Common myeloid progenitor, CD34-positive (primary cell): ENCODE measurements around the gene GRIK4.
A peak's percentile ranks its signal among the peaks of the same experiment; 100 is the strongest.

Source experiments
- CTCF ChIA-PET: fragments of 350-600 bp; sonication (Branson Sonifier 250); formaldehyde crosslinking; loops from one replicate; lab custom pipeline; 2021; ENCODE audit warnings: antibody characterized with exemption; lab: Charles Lee
- POLR2A ChIA-PET: fragments of 350-600 bp; sonication (Branson Sonifier 250); formaldehyde crosslinking; loops from one replicate; lab custom pipeline; 2021; ENCODE audit warnings: antibody characterized with exemption; lab: Charles Lee
- DNase-seq, 3 donors: peaks; one replicate each; pipeline versions ENCODE4 v3.0.0 to v3.0.0-alpha.2; 2013
- H3K27ac ChIP-seq, 2 experiments: 1 replicate in 1 of 2; 2 replicates in 1 of 2; pipeline ENCODE4 v1.7.0; 2013; ENCODE audit warnings: inconsistent platforms in 2 of 2, low read length in 2 of 2, mild to moderate bottlenecking in 2 of 2, low read depth in 1 of 2, moderate library complexity in 1 of 2; ENCODE audit not compliant: severe bottlenecking in 2 of 2, insufficient read depth in 1 of 2, poor library complexity in 1 of 2
- H3K27me3 ChIP-seq, 5 experiments: replicated peaks in 2 of 5; 1 replicate in 3 of 5; 2 replicates in 2 of 5; pipeline versions ENCODE4 v1.6.1 to v1.7.0; 2013; ENCODE audit warnings: low read length in 4 of 5, mild to moderate bottlenecking in 2 of 5, moderate library complexity in 2 of 5, inconsistent platforms in 1 of 5; ENCODE audit not compliant: insufficient read depth in 5 of 5, control insufficient read depth in 4 of 5
- H3K36me3 ChIP-seq, 4 experiments: 1 replicate in 2 of 4; 2 replicates in 2 of 4; pipeline versions ENCODE4 v1.6.1 to v1.7.0; 2013; ENCODE audit warnings: low read length in 3 of 4, control low read depth in 1 of 4, mild to moderate bottlenecking in 1 of 4; ENCODE audit not compliant: control insufficient read depth in 4 of 4, insufficient read depth in 4 of 4
- H3K4me1 ChIP-seq, 4 experiments: 1 replicate in 3 of 4; 2 replicates in 1 of 4; pipeline versions ENCODE4 v1.6.1 to v1.7.1; 2013; ENCODE audit warnings: low read length in 3 of 4, mild to moderate bottlenecking in 3 of 4, control low read depth in 1 of 4, inconsistent platforms in 1 of 4, moderate library complexity in 1 of 4; ENCODE audit not compliant: control insufficient read depth in 4 of 4, insufficient read depth in 4 of 4; ENCODE audit errors: control extremely low read depth in 1 of 4
- H3K4me3 ChIP-seq, 7 experiments: 1 replicate in 4 of 7; 2 replicates in 3 of 7; pipeline versions ENCODE4 v1.5.1 to v1.7.0; 2013; ENCODE audit warnings: mild to moderate bottlenecking in 7 of 7, low read length in 6 of 7, moderate library complexity in 6 of 7, inconsistent platforms in 2 of 7, low read depth in 2 of 7, control low read depth in 1 of 7; ENCODE audit not compliant: insufficient read depth in 4 of 7, control insufficient read depth in 1 of 7; ENCODE audit errors: extremely low read depth in 1 of 7
- H3K9me3 ChIP-seq, 5 experiments: 1 replicate in 4 of 5; 2 replicates in 1 of 5; pipeline versions ENCODE4 v1.6.1 to v1.7.1; 2013; ENCODE audit warnings: low read length in 4 of 5, mild to moderate bottlenecking in 2 of 5, inconsistent platforms in 1 of 5, low read depth in 1 of 5, moderate library complexity in 1 of 5; ENCODE audit not compliant: control insufficient read depth in 4 of 5, insufficient read depth in 2 of 5; ENCODE audit errors: control extremely low read depth in 1 of 5
- WGBS: methylation state at CpG from one replicate; pipeline ENCODE4 v1.1.5; 2013; ENCODE audit not compliant: insufficient coverage; 5-methylcytosine and 5-hydroxymethylcytosine counted together

The GRIK4 gene

DNA sequence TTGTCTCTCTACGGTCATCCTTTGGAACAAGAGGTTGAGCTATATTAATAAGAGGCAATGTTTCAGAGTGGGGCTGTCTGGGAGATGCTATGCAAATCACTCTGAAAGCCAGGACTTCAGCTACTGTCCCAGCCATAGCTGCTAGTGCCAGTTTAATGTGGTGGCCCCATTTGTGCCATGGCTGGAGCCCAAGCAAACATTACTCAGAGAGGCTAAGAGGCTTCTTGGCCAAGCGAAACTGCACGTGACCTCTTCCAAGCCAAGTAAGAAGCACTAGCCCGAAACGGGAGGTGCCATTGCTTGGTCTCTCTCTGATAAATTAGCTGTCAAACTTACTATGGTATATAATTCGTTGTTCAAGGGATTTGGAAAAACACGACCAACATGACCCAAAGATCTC, 462.0 kb downstream of the GRIK4 start:
- WGBS, result 100% methylated on average over 6 of the region's 7 CpGs
- no peaks in the 10 kb centered on the region for H3K4me1 ChIP-seq
- no peak overlapping the region for H3K27ac ChIP-seq
- no peaks in the 10 kb centered on the region for H3K36me3 ChIP-seq
- H3K4me3 ChIP-seq, result no peak overlapping the region
- ChIA-PET POLR2A (no interaction called here), CTCF (no interaction called here)
- DNase-seq, result no peak
- peaks cover 1 to 10% (median 8%) of the 10 kb centered on the region in 5 experiments for H3K27me3 ChIP-seq
- no peaks in the 10 kb centered on the region for H3K9me3 ChIP-seq

DNA sequence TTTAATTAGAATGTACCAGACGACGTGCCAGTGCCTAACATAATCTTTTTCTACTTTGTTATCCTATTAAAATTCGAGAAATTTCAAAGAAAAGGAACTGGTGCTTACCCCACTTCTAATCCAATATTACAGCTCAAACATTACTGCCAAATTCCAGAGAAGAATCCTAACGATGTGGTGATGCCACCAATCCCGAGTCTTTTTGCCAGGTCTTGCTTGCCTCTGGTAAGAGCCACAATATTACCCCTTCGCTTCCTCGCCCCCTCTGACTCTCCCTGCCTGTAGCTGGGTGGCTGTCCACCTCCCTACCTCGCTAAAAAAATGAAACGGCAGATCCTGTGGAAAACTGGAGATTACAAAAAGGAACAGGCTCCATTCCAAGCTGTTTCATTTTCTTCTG, 462.9 kb downstream of the GRIK4 start:
- H3K4me3 ChIP-seq, result no peak overlapping the region
- H3K9me3 ChIP-seq, result no peaks in the 10 kb centered on the region
- ChIA-PET CTCF (no interaction called here), POLR2A (no interaction called here)
- H3K27ac ChIP-seq, result no peak overlapping the region
- H3K36me3 ChIP-seq, result no peaks in the 10 kb centered on the region
- 87% methylated on average over 9 of the region's 9 CpGs for WGBS
- no peaks in the 10 kb centered on the region for H3K4me1 ChIP-seq
- no peak for DNase-seq
- peaks cover 2 to 12% (median 6%) of the 10 kb centered on the region in 5 experiments for H3K27me3 ChIP-seq

DNA sequence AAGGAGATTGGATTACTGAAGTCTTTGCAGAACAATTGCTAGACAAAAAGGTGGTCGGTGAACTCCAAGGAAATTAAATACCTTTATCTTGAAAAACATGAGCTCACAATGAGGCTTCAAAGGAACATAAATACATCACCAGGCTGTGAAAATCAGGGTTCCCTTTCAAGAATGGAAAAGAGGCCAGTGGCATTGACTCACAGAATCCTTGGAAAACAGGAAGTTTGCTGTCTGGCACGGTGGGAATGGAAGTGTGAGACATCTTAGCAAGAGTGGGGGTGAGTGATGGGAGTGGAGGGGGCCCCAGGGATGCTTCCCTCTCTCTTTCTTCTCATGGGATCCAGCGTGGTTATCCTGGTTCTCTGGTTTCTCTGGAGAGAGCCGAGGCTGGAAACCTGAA, 463.4 kb downstream of the GRIK4 start:
- no peak overlapping the region for H3K27ac ChIP-seq
- no peaks in the 10 kb centered on the region for H3K9me3 ChIP-seq
- peaks cover 2 to 13% (median 6%) of the 10 kb centered on the region in 5 experiments for H3K27me3 ChIP-seq
- no peaks in the 10 kb centered on the region for H3K36me3 ChIP-seq
- ChIA-PET CTCF (interaction anchor here (0.6 kb wide), 1 partner anchor 10 kb away, joined by 4 read pairs; no protein-coding TSS in a partner anchor), POLR2A (no interaction called here)
- WGBS, result 0% methylated on average over 1 of the region's 4 CpGs
- no peaks in the 10 kb centered on the region for H3K4me1 ChIP-seq
- DNase-seq, result no peak
- no peak overlapping the region for H3K4me3 ChIP-seq

DNA sequence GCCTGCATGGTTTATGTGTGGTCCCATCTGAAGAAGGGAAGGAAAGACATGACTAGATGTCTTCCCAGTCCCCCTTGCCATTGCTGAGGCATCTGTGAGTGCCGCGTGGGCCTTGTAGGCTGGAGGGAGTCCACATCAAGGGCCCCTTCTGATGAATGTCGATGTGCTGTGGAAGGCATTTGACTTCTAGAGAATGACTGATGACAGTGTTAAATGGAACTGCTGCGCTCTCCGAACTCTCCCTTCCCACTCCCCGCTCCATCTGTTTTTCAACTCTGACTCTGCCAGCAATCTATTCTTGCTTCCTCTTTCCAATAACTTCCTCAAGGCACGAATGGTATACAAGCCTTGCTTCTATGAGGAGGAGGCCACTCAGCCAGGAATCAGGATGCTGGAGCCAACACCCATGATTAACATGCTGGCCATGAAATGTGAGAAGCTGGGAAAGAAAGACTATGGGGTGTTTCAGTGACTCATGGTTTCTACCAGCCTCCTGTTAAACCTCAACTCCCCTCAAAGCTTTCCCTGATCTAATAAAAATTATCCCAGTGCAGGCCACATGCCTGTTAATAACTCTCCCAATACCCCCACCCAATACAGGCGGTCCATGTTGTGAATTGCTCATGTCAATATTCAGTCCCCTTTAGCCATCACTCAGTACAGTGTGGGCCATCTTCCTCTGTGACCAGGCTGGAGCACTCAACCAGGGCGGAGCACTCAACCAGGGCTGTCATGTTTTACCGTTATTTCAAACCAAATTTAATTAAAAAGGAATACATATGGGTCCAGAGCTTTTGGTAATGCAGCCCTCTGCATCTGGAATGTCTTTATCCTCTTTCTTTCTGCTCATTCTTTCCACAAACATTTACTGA, 466.0 kb downstream of the GRIK4 start:
- H3K27ac ChIP-seq, result no peak overlapping the region
- 88% methylated on average over 5 of the region's 10 CpGs for WGBS
- DNase-seq, result no peak
- ChIA-PET CTCF (no interaction called here), POLR2A (no interaction called here)
- H3K9me3 ChIP-seq, result no peaks in the 10 kb centered on the region
- peaks cover 2 to 19% (median 6%) of the 10 kb centered on the region in 5 experiments for H3K27me3 ChIP-seq
- H3K4me3 ChIP-seq, result no peak overlapping the region
- no peaks in the 10 kb centered on the region for H3K4me1 ChIP-seq
- H3K36me3 ChIP-seq, result no peaks in the 10 kb centered on the region

DNA sequence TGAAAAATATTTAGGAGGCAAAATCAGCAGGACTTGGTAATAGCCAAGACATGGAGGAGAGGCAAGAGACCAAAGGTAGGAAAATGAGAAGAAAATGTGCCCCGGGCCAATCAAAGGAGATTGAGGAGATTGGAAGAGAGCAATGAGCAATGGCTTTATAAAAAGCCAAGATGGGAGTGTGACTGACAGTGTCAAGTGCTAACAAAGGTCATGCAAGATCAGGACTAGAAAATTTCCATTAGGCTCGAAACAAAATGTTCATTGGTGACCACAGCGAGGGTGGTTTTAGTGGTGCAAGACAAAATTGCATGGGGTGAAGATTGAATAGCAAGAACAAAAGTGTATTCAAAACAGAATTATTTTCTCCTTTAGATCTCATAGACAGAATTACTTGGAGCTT, 467.2 kb downstream of the GRIK4 start:
- CTCF ChIA-PET, result no interaction called here
- POLR2A ChIA-PET, result no interaction called here
- no peaks in the 10 kb centered on the region for H3K36me3 ChIP-seq
- no peak overlapping the region for H3K27ac ChIP-seq
- no peaks in the 10 kb centered on the region for H3K4me1 ChIP-seq
- H3K9me3 ChIP-seq, result no peaks in the 10 kb centered on the region
- peaks cover 2 to 24% (median 8%) of the 10 kb centered on the region in 5 experiments for H3K27me3 ChIP-seq
- no peak for DNase-seq
- no peak overlapping the region for H3K4me3 ChIP-seq
- 100% methylated on average over 2 of the region's 3 CpGs for WGBS

DNA sequence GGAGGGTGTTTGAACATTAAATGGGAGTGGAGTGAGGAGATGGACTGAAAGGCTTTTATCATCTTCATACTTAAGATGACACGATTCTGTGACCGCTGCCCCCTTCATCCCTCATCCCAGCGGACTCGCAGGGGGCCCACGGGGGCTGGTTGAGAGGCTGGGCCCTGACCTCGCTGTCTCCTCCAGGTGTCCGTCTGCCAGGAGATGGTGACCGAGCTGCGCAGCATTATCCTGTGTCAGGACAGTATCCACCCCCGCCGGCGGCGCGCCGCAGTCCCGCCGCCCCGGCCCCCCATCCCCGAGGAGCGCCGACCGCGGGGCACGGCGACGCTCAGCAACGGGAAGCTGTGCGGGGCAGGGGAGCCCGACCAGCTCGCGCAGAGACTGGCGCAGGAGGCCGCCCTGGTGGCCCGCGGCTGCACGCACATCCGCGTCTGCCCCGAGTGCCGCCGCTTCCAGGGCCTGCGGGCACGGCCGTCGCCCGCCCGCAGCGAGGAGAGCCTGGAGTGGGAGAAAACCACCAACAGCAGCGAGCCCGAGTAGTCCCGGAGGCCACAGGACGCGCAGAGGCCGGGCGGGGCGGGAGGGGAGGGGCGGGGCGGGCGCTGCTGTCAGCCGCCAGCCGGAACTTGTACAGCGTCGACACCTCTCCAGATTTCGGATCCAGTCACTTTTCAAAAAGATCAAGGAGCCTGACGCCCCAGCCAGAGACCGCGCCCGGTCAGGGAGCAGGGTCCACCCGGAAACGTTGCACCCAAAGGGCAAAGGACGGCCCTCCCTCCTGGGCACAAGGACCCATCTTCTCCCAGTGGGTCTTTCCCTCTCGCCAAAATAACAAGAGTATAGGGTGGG, 474.4 kb downstream of the GRIK4 start:
- peak overlapping the region in 5 of 7 experiments; percentile 28 to 74 (median 56) for H3K4me3 ChIP-seq
- DNase-seq, result peak; percentile 70 to 91 (median 87)
- peaks cover 0 to 9% (median 7%) of the 10 kb centered on the region in 4 experiments for H3K4me1 ChIP-seq
- POLR2A ChIA-PET, result interaction anchor here (0.9 kb wide), 1 partner anchor 8 kb away, joined by 3 read pairs; no protein-coding TSS in a partner anchor
- 2% methylated on average over 53 of the region's 72 CpGs for WGBS
- H3K27me3 ChIP-seq, result peaks cover 0 to 21% (median 6%) of the 10 kb centered on the region in 5 experiments
- H3K36me3 ChIP-seq, result no peaks in the 10 kb centered on the region
- H3K27ac ChIP-seq, result no peak overlapping the region
- H3K9me3 ChIP-seq, result no peaks in the 10 kb centered on the region
- CTCF ChIA-PET, result interaction anchor here (0.7 to 1.4 kb wide), 3 partner anchors 23 to 43 kb away, joined by 3 to 4 read pairs (median 3); no protein-coding TSS in a partner anchor
